Activated CD4-positive, alpha-beta memory T cell treated with anti-CD3 and anti-CD28 coated beads, Interleukin-2, amount 10 ng/mL, durations not matched to agents 7 days and 5 days (primary cell): ENCODE measurements around the gene FAM177B. TPM values are rescaled to one million over a fixed set of nuclear protein-coding genes. Genes with fewer than 3 reads are reported as not detected.
A peak's percentile ranks its signal among the peaks of the same experiment; 100 is the strongest.
"Not testable (repeated sequence)": the region's sequence is repeated elsewhere in the genome, so short reads cannot be mapped to it uniquely, and the experiment has no call there.

Experiments used
- CTCF ChIA-PET: fragments of 350-600 bp; sonication (Branson Sonifier 250); formaldehyde crosslinking; loops from one replicate; lab custom pipeline; 2021; ENCODE audit warnings: antibody characterized with exemption, inconsistent platforms; lab: Charles Lee
- POLR2A ChIA-PET: fragments of 350-600 bp; sonication (Branson Sonifier 250); formaldehyde crosslinking; loops from one replicate; lab custom pipeline; 2021; ENCODE audit warnings: antibody characterized with exemption; lab: Charles Lee
- DNase-seq: peaks from one replicate; pipeline ENCODE4 v3.0.0-alpha.2; 2020
- H3K27ac Mint-ChIP-seq: one replicate; pipeline ENCODE4 v1.8.0; 2021; ENCODE audit warnings: mild to moderate bottlenecking, mixed read lengths
- H3K27me3 Mint-ChIP-seq: one replicate; pipeline ENCODE4 v1.8.0; 2021; ENCODE audit warnings: mixed read lengths
- H3K36me3 Mint-ChIP-seq: one replicate; pipeline ENCODE4 v1.8.0; 2021; ENCODE audit warnings: low read depth, mixed read lengths
- H3K4me1 Mint-ChIP-seq: one replicate; pipeline ENCODE4 v1.8.0; 2021; ENCODE audit warnings: mixed read lengths
- H3K4me3 Mint-ChIP-seq: one replicate; pipeline ENCODE4 v1.8.0; 2021; ENCODE audit warnings: mild to moderate bottlenecking, mixed read lengths
- H3K9me3 Mint-ChIP-seq: one replicate; pipeline ENCODE4 v1.8.0; 2021; ENCODE audit warnings: mixed read lengths
- total RNA-seq, 2 experiments: library from RNA; stranded (reverse); gene quantifications; one replicate each; pipeline ENCODE4 v1.2.3, GENCODE V29; 2021

The FAM177B gene
- total RNA-seq, 2 experiments from 2014 or later = not detected

- H3K27ac Mint-ChIP-seq = peak overlapping the region; percentile 99
- peaks cover 54% of the 10 kb centered on the region for H3K4me1 Mint-ChIP-seq
These were observed 23.7 kb upstream of the FAM177B start for GRCh38 chr1:222713091-222713961.

DNA sequence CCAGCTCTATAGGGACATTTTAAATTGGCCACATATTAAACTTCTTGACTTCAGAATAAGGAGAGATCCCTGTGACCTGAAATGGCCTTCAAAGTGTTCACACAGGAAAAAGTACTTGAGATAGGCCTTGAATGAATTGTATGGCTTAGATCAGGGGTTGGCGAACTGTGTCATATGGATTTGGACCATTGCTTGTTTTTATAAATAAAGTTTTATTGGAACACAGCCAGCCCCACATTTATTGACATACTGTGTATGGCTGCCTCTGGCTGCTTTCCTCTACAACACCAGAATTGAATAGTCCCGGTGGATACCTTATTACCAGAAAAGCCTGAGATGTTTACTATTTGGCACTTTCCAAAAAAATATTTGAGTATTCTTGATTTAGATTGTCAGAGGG lies 20.6 kb upstream of the FAM177B start:
- Mint-ChIP-seq H3K4me1 (peaks cover 32% of the 10 kb centered on the region), H3K27me3 (no peaks in the 10 kb centered on the region), H3K4me3 (no peak overlapping the region), H3K9me3 (no peaks in the 10 kb centered on the region), H3K36me3 (peaks cover 60% of the 10 kb centered on the region), H3K27ac (no peak overlapping the region)
- POLR2A ChIA-PET = no interaction called here
- DNase-seq = no peak
- CTCF ChIA-PET = interaction anchor here (1.1 kb wide), 1 partner anchor 408 kb away, joined by 3 read pairs; no protein-coding TSS in a partner anchor

More at GRCh38 chr1:222713091-222713961, 23.7 kb upstream of the FAM177B start:
- peak overlapping the region; percentile 99 for H3K4me3 Mint-ChIP-seq
- CTCF ChIA-PET = interaction anchor here (0.9 to 2.6 kb wide), 7 partner anchors 59 to 972 kb away, joined by 3 to 11 read pairs (median 5); partner anchors contain the start of genes DUSP10 and TAF1A
- H3K27me3 Mint-ChIP-seq = no peaks in the 10 kb centered on the region
- DNase-seq = peak; percentile 90
- POLR2A ChIA-PET = interaction anchor here (0.6 to 5.0 kb wide), 25 partner anchors 8 to 1021 kb away, joined by 3 to 79 read pairs (median 4); partner anchors contain the start of genes DUSP10 and TAF1A
- peaks cover 63% of the 10 kb centered on the region for H3K36me3 Mint-ChIP-seq
- H3K9me3 Mint-ChIP-seq = no peaks in the 10 kb centered on the region

GRCh38 chr1:222728746-222729145 lies 8.3 kb upstream of the FAM177B start:
- Mint-ChIP-seq H3K4me3 (no peak overlapping the region), H3K9me3 (no peaks in the 10 kb centered on the region), H3K36me3 (peaks cover 75% of the 10 kb centered on the region), H3K27ac (no peak overlapping the region), H3K27me3 (no peaks in the 10 kb centered on the region), H3K4me1 (peaks cover 13% of the 10 kb centered on the region)
- DNase-seq = no peak
- ChIA-PET CTCF (no interaction called here), POLR2A (interaction anchor here (2.9 kb wide), 1 partner anchor 16 kb away, joined by 16 read pairs; the partner anchor contains the start of genes AIDA and BROX)

DNA sequence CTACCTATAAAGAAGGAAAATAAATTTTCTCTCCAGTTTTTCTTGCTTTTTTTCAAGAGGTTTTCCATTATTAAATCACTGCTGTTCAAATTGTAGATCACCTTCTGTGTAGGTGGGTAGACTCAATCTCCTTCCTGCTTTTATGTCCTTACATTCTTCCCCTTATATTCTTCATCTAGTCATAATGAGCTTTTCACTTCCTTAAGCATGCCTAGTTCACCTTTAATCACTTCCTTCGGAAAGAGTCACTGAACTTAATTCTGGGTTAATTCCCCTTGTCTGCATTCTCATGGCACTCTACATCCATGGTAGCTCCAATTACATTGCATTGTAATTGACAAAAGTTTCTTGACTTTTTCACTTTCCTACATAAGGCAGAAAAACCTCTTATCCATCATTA lies 6.1 kb upstream of the FAM177B start:
- ChIA-PET CTCF (interaction anchor here (0.5 kb wide), 1 partner anchor 1422 kb away, joined by 3 read pairs; no protein-coding TSS in a partner anchor), POLR2A (no interaction called here)
- DNase-seq = no peak
- Mint-ChIP-seq H3K4me1 (peaks cover 13% of the 10 kb centered on the region), H3K27ac (no peak overlapping the region), H3K4me3 (no peak overlapping the region), H3K9me3 (no peaks in the 10 kb centered on the region), H3K27me3 (no peaks in the 10 kb centered on the region), H3K36me3 (peaks cover 73% of the 10 kb centered on the region)

GRCh38 chr1:222732216-222733159 lies 4.5 kb upstream of the FAM177B start:
- CTCF ChIA-PET = interaction anchor here (1.4 kb wide), 1 partner anchor 350 kb away, joined by 3 read pairs; no protein-coding TSS in a partner anchor
- peak overlapping the region; percentile 40 for H3K27ac Mint-ChIP-seq
- no peaks in the 10 kb centered on the region for H3K27me3 Mint-ChIP-seq
- DNase-seq = no peak
- H3K36me3 Mint-ChIP-seq = peaks cover 59% of the 10 kb centered on the region
- POLR2A ChIA-PET = interaction anchor here (0.8 to 1.6 kb wide), 4 partner anchors 9 to 75 kb away, joined by 3 to 6 read pairs (median 4); partner anchors contain the start of gene BROX
- H3K4me3 Mint-ChIP-seq = no peak overlapping the region
- H3K4me1 Mint-ChIP-seq = peaks cover 13% of the 10 kb centered on the region
- H3K9me3 Mint-ChIP-seq = no peaks in the 10 kb centered on the region

GRCh38 chr1:222734740-222735139 lies 2.3 kb upstream of the FAM177B start:
- CTCF ChIA-PET = no interaction called here
- DNase-seq = no peak
- Mint-ChIP-seq H3K4me1 (peaks cover 13% of the 10 kb centered on the region), H3K4me3 (no peak overlapping the region), H3K9me3 (no peaks in the 10 kb centered on the region), H3K27ac (no peak overlapping the region), H3K36me3 (peaks cover 41% of the 10 kb centered on the region), H3K27me3 (no peaks in the 10 kb centered on the region)
- POLR2A ChIA-PET = no interaction called here

- Mint-ChIP-seq H3K27me3 (no peaks in the 10 kb centered on the region), H3K36me3 (peaks cover 29% of the 10 kb centered on the region), H3K4me3 (no peak overlapping the region), H3K4me1 (peaks cover 9% of the 10 kb centered on the region), H3K9me3 (no peaks in the 10 kb centered on the region), H3K27ac (no peak overlapping the region)
- DNase-seq = no peak
- ChIA-PET POLR2A (no interaction called here), CTCF (interaction anchor here (1.6 kb wide), 1 partner anchor 344 kb away, joined by 5 read pairs; no protein-coding TSS in a partner anchor)
These were observed 532 bp upstream of the FAM177B start for GRCh38 chr1:222736470-222736869.

DNA sequence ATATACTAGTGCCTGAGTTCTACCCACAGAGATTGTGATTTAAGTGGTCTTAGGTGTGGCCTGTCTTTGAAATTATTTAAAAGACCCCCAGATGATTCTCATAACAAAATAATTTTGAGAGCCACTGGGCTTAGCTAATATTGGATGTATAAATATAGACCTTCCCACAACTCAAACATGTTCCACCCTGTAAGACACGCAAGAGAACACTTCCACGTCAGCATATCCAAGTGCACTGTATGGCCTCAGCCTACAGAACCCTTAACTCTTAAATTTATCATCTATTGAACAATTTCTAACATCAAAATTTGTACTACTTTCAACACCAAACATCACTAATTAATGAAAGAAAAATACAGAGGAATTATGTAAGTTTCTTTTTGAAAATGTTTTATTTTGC lies 2.5 kb downstream of the FAM177B start:
- POLR2A ChIA-PET = interaction anchor here (1.2 kb wide), 1 partner anchor 27 kb away, joined by 3 read pairs; the partner anchor contains the start of genes AIDA and BROX
- no peak overlapping the region for H3K27ac Mint-ChIP-seq
- H3K4me3 Mint-ChIP-seq = no peak overlapping the region
- CTCF ChIA-PET = interaction anchor here (0.8 to 1.6 kb wide), 6 partner anchors 75 to 384 kb away, joined by 3 to 19 read pairs (median 4); no protein-coding TSS in a partner anchor
- no peaks in the 10 kb centered on the region for H3K9me3 Mint-ChIP-seq
- peaks cover 7% of the 10 kb centered on the region for H3K36me3 Mint-ChIP-seq
- no peaks in the 10 kb centered on the region for H3K27me3 Mint-ChIP-seq
- DNase-seq = no peak
- H3K4me1 Mint-ChIP-seq = no peaks in the 10 kb centered on the region

- Mint-ChIP-seq H3K27me3 (no peaks in the 10 kb centered on the region), H3K36me3 (peaks cover 3% of the 10 kb centered on the region)
- POLR2A ChIA-PET = interaction anchor here (1.2 kb wide), 1 partner anchor 27 kb away, joined by 3 read pairs; the partner anchor contains the start of genes AIDA and BROX
These were observed 2.9 kb downstream of the FAM177B start for GRCh38 chr1:222739929-222740328.

DNA sequence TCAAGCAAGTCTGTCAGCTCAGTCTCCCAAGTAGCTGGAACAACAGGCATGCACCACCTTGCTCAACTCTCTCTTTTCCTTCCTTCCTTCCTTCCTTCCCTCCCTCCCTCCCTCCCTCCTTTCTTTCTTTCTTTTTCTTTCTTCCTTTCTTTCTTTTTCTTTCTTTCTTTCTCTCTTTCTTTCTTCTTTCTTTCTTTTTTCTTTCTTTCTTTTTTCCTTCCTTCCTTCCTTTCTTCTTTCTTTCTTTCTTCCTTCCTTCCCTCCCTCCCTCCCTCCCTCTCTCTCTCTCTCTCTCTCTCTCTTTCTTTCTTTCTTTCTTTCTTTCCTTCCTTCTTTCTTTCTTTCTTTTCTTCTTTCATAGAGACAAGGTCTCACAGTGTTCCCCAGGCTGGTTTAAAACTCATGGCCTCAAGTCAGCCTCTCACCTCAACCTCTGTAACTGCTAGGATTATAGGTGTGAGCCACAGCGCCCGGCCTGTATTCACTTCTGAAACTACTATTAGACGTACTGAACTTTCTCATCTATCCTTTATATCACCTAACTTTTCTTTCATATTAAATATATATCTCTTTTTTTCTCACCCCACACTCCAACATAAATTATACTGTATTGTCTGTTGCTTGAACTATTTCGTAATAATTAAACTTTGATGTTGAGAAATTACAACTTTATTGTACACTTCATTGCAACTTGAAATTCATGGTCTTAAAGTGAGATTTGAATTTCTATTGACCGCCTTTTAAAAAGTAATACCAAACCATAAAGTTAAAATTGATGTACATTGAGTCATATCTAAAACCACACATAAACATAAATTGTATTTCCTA lies 4.8 kb downstream of the FAM177B start:
- H3K27ac Mint-ChIP-seq, DNase-seq, H3K4me3 Mint-ChIP-seq, H3K36me3 Mint-ChIP-seq, H3K27me3 Mint-ChIP-seq, H3K4me1 Mint-ChIP-seq, H3K9me3 Mint-ChIP-seq, CTCF ChIA-PET: not testable (repeated sequence)
- POLR2A ChIA-PET = interaction anchor here (1.1 kb wide), 1 partner anchor 9 kb away, joined by 4 read pairs; no protein-coding TSS in a partner anchor

More at GRCh38 chr1:222739929-222740328, 2.9 kb downstream of the FAM177B start:
- Mint-ChIP-seq H3K4me3 (no peak overlapping the region), H3K9me3 (no peaks in the 10 kb centered on the region), H3K4me1 (no peaks in the 10 kb centered on the region), H3K27ac (no peak overlapping the region)
- DNase-seq = no peak
- CTCF ChIA-PET = interaction anchor here (1.4 kb wide), 1 partner anchor 74 kb away, joined by 3 read pairs; no protein-coding TSS in a partner anchor

GRCh38 chr1:222749927-222750326 lies 12.9 kb downstream of the FAM177B start:
- H3K9me3 Mint-ChIP-seq = no peaks in the 10 kb centered on the region
- H3K4me1 Mint-ChIP-seq = no peaks in the 10 kb centered on the region
- H3K27me3 Mint-ChIP-seq = peaks cover 10% of the 10 kb centered on the region
- POLR2A ChIA-PET = no interaction called here
- DNase-seq = no peak
- H3K4me3 Mint-ChIP-seq = no peak overlapping the region
- no peaks in the 10 kb centered on the region for H3K36me3 Mint-ChIP-seq
- H3K27ac Mint-ChIP-seq = no peak overlapping the region
- CTCF ChIA-PET = no interaction called here
